Ramos (cell line): ENCODE results near the gene TDRD9.
"Not testable (repeated sequence)": the region's sequence is repeated elsewhere in the genome, so short reads cannot be mapped to it uniquely, and the experiment has no call there.

Experiments used
- in situ Hi-C: fragments of 300-500 bp; cut with MboI; formaldehyde crosslinking; loops from one replicate; pipeline ENCODE4 v1.14.3; 2022; ENCODE audit warnings: low sequenced_read_pairs; ENCODE audit not compliant: unreplicated experiment

Gene TDRD9, protein sequence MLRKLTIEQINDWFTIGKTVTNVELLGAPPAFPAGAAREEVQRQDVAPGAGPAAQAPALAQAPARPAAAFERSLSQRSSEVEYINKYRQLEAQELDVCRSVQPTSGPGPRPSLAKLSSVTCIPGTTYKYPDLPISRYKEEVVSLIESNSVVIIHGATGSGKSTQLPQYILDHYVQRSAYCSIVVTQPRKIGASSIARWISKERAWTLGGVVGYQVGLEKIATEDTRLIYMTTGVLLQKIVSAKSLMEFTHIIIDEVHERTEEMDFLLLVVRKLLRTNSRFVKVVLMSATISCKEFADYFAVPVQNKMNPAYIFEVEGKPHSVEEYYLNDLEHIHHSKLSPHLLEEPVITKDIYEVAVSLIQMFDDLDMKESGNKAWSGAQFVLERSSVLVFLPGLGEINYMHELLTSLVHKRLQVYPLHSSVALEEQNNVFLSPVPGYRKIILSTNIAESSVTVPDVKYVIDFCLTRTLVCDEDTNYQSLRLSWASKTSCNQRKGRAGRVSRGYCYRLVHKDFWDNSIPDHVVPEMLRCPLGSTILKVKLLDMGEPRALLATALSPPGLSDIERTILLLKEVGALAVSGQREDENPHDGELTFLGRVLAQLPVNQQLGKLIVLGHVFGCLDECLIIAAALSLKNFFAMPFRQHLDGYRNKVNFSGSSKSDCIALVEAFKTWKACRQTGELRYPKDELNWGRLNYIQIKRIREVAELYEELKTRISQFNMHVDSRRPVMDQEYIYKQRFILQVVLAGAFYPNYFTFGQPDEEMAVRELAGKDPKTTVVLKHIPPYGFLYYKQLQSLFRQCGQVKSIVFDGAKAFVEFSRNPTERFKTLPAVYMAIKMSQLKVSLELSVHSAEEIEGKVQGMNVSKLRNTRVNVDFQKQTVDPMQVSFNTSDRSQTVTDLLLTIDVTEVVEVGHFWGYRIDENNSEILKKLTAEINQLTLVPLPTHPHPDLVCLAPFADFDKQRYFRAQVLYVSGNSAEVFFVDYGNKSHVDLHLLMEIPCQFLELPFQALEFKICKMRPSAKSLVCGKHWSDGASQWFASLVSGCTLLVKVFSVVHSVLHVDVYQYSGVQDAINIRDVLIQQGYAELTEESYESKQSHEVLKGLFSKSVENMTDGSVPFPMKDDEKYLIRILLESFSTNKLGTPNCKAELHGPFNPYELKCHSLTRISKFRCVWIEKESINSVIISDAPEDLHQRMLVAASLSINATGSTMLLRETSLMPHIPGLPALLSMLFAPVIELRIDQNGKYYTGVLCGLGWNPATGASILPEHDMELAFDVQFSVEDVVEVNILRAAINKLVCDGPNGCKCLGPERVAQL (N-terminal part only)

DNA sequence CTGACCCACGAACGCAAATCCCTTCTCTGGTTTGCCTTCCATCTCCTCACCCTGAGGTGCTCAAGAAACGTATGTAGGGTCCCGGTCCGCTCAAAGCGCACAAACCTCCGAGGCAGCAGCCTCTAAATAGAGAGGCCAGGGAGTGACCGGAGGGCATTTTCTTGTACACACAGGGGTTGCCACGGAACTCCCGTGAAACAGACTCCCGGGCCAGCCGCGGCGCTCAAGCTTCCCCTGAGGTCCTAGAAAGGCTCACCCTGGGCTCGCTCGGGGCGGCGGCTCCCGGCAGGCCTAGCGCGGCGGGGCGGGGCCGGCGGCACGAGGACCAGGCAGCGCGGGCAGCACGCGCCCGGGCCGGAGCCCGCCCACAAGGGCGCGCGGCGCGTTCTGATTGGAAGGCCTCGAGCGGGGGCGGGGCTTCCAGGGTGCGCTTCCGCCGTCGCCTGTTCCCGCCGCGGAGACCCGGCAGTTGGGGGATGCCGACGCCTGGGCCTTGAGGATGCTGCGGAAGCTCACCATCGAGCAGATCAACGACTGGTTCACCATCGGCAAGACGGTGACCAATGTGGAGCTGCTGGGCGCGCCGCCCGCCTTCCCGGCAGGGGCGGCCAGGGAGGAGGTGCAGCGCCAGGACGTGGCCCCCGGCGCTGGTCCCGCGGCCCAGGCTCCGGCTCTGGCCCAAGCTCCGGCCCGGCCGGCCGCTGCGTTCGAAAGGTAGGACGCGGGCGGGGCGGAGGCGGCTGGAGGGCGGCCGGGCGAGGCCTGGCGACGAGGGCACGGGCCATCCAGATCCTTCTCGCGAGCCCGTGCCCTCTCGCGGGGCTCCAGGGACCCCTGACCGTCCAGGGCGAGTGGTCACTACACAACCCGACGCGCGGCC, at the start of gene TDRD9:
TDRD9 (plus strand) TSS at position 446 of the 880 bp plus-strand sequence; CDS start at position 500, 54 bp downstream.
- in situ Hi-C loops = no loop called here

DNA sequence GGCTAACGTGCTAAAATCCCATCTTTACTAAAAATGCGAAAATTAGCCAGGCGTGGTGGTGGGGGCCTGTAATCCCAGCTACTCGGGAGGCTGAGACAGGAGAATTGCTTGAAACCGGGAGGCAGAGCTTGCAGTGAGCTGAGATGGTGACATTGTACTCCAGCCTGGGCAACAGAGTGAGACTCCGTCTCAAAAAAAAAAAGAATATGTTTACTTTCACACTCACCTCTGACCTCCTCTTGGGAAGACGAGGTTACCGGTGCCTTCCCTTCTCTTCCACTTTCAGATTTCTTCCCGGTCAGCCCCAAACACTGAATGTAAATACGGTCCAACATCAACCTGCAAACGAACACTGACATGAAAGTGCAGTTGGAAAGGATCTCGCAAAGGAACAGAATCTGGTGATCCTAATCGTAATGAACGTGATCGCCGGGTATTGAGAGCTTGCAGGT, 49.1 kb upstream of the TDRD9 start:
- in situ Hi-C loops = no loop called here

DNA sequence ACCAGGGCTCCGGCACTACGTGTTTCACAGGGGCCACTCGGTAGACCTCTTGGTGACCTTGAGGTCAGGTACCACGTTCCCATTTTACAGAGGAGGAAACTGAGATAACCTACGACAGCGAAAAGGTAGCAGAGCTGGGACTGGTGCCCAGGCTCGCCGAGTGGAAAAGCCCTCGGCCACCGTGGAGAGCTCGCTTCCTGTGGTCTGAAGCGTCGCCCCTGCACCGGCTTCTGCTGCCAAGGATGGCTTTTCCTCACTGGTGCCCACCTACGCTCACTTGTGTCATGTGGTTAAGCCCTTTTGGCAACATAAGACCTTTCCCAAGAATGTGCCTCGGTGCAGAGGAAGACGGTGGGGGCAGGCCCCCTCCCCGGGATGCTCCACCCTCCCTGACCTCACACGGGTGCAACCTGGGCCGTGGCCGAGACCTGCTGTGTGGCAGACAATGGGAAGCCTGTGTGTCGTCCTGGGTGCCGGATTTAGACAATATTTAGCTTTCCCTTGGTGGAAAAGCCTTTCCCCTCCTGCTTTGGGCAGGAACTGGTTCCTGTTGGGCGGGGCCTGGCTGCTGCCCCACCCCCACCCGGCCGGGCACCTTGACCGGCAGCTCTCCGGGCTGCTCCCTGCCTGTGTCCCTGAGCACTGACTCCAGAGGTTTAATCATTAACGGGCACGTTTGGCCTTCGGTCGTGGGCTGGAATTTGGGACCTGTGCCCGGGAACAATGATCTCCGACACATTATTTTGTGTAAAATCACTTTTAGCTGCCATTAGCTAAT, 48.5 kb upstream of the TDRD9 start:
- in situ Hi-C loops = no loop called here

DNA sequence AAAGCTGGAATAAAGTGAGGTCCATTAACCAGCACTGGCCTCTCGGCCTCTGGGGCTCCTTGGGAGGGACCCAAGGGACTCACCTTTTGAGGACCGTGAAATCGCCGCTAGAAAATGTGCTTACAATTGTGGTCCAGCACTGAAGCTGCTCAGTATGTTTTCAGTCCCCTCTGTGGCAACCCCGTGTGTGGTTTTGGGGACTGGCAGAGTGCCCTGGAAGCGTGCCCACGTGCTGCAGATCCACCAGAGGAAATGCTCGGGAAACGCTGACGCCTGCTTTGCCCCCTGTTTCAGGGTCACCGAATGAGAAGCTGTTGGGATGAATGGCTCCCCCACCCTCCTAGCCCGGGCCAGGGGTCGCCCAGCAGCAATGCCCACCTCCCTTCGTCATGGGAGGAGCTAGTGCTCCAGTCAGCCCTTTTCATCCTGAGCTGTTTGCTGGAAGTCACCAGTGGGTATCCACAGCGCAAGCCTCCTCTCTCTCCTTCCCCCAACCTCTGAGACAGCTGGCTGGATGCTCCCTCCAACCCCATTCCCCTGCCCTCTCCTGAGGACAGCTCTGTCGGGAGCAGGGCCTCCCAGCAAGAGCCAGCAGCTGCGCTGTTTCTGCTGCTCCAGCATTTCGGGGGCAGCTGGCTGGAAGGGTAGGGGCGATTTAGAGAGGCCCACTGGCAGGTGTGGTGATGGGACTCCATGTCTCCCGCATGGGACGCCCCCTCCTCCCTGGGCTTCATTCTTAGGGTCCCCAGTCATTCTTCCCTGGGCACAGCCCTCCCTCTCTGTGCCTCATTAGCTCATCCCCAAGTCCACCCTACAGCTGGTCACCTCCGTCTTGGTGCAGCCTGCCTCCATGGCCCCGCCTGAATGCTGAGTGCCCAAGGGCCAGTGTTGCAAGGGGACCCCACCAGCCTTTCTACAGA, 47.6 kb upstream of the TDRD9 start:
- in situ Hi-C loops = no loop called here

DNA sequence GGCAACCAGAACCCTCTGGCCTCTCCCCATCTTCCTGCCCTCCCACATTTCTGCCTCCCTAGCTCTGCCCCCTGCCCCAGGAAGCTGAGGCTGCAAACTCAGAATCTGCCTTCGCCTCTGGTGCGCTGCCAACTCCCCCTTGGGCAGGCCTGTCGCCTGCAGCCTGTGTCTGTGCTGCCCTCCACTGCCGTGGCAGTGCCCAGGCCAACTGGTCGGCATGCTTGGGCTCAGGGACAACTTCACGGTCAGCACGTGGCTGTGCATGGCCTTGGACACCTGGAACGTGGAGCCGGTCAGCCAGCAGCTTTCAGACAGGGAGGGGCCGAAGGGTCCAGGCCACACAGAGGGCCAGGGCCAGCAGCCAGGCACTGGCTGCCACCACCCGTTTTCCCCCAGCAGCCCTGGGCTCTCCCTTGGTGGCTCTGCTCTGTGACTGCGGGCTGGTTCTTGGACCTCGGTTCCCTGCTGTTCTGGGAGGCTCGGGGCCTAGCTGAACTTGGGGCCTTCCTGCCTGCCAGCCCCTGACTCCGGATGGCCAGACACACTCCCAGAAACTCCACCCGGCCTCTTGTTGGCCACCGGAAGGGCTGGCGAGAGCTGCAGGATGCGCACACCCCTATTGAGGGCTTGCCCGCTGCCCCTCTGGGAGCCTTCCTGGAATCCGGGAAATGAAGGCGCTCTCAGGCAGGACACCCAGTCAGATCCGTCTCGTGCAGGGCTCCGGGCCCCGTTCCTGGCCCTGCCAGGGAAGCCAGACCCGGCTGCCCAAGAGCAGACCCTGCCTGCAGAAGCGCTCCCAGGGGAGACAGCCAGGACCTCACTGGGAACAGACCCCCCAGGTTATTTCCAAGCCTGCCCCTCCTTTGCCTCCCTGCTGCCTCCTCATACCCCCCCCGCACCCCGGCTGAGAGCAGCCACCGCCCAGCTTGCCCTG, 46.7 kb upstream of the TDRD9 start:
- in situ Hi-C loops = no loop called here

DNA sequence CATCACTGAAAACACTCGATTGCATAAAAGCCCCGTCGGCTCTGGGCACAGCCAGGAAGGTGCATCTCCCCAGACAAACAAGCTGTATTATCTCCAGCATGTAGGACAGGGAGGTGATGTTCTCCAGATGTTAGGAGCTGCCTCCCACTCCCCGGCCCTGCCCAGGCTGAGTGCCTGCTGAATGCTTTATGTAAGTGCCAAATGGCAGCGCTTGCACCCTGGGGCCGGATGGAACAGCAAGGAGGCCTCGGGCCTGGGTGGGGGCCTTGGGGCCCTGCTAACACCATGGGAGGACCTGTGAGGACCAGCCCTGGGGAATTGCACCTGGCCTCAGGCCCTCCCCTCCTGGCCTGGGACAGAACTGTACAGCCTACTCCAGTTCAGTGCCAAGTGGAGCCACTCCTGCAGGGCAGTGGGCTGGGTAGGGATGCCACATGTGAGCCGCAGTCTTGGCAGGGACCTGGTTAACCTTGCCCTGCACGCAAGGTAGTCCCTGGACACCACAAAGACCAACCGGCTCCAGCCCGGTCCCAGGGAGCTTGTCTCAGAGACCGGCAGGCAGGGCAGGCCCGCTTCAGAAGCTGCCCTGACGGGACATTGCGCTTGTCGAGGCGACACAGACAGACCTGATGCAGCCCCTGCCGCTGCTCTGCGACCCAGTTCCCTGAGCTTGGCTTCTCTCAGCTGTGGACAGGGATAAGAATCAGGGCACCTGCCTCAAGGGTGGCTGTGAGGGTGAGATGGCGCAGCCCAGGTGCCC, 45.6 kb upstream of the TDRD9 start:
- in situ Hi-C loops = no loop called here

DNA sequence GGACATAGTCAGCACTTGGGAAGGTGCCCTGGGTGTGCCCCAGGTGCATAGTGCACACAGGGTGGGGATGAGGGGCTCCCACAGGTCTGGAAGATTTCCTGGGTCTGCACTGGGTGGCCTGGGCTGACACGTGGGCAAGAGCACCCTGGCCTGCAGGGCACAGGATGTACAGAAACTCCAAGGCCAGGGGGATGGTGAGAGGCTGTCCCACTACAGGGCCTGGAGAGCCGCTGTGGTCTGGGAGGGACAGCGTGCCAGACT, 45.1 kb upstream of the TDRD9 start:
- in situ Hi-C loops = no loop called here

DNA sequence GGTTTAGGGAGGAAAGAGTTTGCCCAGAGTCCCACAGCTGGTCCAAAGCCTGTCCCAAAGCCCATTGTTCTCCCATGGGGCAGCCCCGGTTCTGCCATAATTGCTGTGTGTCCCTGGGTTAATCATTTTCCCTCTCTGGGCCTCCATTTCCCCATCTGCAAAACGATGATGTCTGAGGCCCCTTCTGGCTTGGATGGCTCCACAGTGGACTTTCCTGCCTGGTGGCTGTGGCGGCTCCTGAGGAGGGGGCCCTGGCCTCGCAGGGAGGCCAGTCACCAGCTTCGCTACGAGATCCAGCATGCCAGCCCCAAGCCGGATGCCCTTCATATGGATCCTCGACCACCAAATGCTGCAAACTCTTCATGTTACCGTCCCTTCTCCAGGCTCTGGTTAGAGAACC, 43.4 kb upstream of the TDRD9 start:
- in situ Hi-C loops = no loop called here

DNA sequence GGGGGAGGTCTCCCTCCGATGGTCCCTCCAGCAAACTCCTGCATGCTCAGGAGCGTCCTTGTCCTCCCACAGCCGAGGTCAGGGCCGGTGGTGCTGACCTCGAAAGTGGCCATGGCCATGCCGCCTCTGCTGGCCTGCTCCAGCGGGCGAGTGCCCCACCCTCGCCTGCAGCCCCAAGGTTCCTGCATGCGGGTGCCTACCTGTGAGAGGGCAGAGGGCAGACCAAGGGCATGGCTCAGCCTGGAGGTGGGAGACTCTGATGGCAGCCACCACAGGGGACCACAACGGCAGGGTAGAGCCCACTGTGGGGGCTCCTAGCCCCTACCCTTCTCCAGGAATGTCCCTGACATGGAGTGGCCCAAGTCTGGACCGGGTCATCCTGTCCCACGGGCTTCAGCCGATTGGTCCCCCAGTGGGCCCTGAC, 42.7 kb upstream of the TDRD9 start:
- in situ Hi-C loops = no loop called here

DNA sequence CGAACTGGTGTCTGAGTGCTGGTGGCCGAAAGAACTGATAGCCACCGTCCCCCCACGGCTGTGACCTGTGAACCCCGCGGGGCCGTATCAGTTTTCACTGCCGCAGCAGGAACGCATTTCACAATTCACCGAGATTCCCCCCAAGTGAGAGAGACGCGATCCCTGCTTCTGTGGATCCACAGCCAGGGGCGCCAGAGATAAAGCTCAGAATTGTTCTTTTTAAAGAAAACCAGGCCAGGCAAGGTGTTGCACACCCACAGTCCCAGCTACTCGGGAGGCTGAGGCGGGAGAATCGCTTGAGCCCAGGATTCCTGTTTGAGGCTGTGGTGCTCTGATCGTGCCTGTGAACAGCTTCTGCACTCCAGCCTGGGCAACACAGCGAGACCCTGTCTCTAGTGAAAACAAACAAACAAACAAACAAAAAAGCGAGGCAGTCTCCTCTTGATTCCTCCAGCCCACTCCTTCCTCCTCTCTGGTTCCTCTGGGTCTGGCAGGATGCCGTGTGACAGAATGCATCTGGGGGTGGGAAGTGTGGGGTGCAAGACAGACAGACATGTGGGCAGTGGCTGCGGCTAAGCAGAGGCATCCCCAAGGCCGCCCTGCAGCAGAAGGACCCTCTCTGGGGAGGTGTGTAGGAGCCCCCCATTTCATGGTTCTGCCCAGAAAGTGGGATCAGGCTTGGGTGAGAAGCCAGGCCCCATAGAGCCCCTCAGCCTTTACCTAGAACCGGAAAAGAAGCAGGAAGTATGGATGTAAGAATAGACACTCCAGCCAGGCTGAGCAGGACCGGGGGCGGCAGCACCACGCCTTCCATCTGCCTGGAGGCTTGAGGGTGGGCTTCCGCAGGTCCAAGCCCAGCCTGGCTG, 41.7 kb upstream of the TDRD9 start:
- in situ Hi-C loops = no loop called here

DNA sequence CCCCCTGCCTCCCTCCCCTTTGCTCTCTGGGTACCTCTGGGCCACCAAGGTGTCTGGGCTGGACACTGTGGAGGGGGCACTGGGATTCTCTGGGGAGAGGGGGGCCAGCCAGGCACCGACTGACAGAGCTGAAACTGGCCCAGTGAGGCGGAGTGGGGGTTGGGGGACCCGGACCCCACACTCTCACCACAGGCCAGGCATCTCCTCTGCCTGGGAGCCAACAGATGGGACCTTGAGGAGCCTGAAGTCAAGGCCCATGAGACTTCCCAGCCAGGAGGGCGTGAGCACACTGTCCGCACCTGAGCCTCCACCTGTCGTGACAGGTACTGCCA, 41.1 kb upstream of the TDRD9 start:
- in situ Hi-C loops = no loop called here

DNA sequence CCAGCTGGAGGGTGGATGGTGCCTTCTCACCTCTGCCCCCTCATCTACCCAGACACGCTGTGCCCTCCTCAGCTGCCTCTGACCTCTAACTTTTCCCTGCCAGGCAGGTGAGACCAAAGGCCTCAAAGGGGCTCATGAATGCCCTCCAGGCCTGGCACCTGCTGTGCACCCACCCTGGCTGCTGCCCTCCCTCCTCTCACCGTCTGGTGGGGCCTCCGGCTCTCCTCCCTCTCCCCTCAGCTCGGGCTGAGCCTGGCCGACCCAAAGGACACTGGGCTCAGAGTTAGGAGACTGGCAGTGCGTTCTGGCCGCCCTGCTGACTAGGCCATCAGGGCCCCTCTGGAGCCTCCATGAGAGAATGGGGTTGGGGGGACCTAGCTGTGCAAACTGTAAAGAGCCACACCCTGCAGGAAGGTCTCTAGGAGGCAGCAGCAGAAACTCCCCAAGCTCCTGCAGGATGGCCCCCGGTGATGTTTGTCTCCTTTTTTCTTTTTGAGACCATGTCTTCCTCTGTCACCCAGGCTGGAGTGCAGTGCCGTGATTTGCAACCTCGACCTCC, 40.6 kb upstream of the TDRD9 start:
- in situ Hi-C loops = no loop called here

DNA sequence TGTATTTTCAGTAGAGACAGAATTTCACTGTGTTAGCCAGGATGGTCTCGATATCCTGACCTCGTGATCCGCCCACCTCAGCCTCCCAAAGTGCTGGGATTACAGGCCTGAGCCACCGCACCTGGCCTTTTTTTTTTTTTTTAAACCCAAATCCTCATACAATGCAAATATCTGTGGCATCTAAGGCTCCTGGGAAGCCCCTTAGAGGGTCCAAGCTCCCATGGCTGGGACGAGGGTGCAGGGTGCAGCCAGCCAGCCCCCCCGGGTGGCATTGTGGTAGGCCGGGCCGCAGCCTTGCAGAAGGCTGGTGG, 39.3 kb upstream of the TDRD9 start:
- in situ Hi-C loops = not testable (repeated sequence)

DNA sequence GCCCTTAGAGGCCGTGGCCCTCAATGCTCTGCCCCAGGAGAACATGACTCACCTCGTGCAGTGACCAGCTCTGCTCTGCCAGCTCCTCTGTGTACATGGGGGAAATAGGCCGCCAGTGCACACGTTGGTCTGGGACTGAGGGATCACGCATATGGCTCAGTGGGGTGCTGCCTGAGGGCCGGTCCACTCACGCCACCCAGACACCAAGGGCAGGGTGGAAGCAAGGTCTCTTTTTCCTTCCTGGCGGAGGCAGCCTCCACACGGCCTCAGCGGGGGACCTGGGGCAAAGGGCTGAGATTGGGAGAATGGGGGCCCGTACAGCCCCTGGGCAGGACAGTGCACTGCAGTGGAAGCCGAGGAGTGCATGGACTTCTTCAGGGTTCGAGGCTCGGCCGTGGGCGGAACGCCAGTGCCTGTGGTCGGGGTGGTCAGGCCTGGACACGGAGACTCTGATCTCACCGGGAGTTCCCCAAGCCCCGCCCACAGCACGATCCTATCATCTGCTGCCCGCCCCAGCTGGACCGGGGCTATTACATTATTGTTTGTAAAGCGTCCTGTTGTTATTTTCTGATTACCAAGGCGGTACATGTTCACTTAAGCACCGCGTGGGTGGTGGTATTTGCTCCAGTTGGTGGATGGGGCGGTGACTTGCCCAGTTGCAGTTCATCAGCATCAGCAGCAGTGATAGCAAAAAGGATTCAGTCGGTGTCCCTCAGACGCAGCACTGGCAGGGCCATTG, 38.8 kb upstream of the TDRD9 start:
- in situ Hi-C loops = no loop called here

DNA sequence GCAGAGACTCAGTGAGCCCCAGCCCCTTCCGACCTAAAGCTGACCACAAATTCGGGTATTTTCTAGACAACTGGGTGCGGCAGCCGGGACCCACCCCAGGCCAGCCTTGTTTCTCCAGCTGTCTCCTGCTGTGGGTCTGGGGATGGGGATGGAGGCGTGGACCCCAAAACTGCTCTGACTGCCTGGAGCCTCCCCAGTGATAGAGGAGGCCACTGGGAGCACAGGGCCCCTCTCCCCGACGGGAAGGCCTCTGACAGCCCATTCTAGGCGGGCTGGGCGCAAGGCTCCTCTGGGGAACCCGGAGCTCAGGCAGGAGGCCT, 38.2 kb upstream of the TDRD9 start:
- in situ Hi-C loops = no loop called here
